ENCODE measurements around the gene PACRG. TPM values are rescaled to one million over a fixed set of nuclear protein-coding genes. Genes with fewer than 3 reads are reported as not detected.

PACRG gene
- total RNA-seq, 2 experiments from 2014 or later: 0.66 to 0.81 TPM

DNA sequence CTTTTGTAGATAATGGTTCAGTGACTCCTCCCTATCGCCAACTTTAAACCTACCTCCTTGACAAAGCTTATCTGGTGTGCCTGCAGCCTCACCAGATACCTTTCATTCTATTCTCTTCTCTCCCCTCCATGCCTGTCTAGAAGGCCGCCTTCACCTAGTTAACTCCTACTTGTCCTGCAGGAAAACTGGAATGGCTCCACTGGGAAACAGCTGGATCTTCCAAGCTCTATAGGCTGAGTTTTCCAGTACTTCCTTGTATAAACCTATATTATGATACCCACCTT lies 6.4 kb upstream of the PACRG start:
- DNase-seq: no peak
- ChIA-PET POLR2A (no interaction called here), CTCF (no interaction called here)
- TF ChIP-seq, protein P1, sequence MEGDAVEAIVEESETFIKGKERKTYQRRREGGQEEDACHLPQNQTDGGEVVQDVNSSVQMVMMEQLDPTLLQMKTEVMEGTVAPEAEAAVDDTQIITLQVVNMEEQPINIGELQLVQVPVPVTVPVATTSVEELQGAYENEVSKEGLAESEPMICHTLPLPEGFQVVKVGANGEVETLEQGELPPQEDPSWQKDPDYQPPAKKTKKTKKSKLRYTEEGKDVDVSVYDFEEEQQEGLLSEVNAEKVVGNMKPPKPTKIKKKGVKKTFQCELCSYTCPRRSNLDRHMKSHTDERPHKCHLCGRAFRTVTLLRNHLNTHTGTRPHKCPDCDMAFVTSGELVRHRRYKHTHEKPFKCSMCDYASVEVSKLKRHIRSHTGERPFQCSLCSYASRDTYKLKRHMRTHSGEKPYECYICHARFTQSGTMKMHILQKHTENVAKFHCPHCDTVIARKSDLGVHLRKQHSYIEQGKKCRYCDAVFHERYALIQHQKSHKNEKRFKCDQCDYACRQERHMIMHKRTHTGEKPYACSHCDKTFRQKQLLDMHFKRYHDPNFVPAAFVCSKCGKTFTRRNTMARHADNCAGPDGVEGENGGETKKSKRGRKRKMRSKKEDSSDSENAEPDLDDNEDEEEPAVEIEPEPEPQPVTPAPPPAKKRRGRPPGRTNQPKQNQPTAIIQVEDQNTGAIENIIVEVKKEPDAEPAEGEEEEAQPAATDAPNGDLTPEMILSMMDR (IDR thresholded peaks at IDR 0.05): no peak
- H3K27me3 ChIP-seq (ENCODE audit: control insufficient read depth in 1 of 2, insufficient read depth in 2 of 2, low read length in 2 of 2): no peaks in the 10 kb centered on the region
- H3K4me1 ChIP-seq (ENCODE audit: insufficient read depth, low read length): no peaks in the 10 kb centered on the region
- H3K36me3 ChIP-seq (ENCODE audit: insufficient read depth, low read length): no peaks in the 10 kb centered on the region
- no peaks in the 10 kb centered on the region for H3K27me3 Mint-ChIP-seq
- peaks cover under 1% of the 10 kb centered on the region for H3K4me1 Mint-ChIP-seq (ENCODE audit: low read depth)
- no peak overlapping the region for H3K27ac Mint-ChIP-seq
- intact Hi-C loops (cut with DNase I, micrococcal nuclease): loop anchor here in 1 of 2 experiments (10.0 kb wide), 1 partner anchor 693 kb away; the partner anchor contains the start of gene QKI
- no peaks in the 10 kb centered on the region for H3K36me3 Mint-ChIP-seq (ENCODE audit: low read depth)
- H3K4me3 Mint-ChIP-seq: no peak overlapping the region
- ATAC-seq (ENCODE audit: poor library complexity): no peak
- no peak overlapping the region for H3K27ac ChIP-seq (ENCODE audit: low read depth in 1 of 2, low read length in 2 of 2)
- no peak overlapping the region for H3K4me3 ChIP-seq (ENCODE audit: low read length)
- peaks cover 3% of the 10 kb centered on the region for H3K9me3 Mint-ChIP-seq
- peaks cover 0 to 12% of the 10 kb centered on the region in 2 experiments for H3K9me3 ChIP-seq (ENCODE audit: control insufficient read depth in 1 of 2, insufficient read depth in 1 of 2, low read length in 2 of 2)

DNA sequence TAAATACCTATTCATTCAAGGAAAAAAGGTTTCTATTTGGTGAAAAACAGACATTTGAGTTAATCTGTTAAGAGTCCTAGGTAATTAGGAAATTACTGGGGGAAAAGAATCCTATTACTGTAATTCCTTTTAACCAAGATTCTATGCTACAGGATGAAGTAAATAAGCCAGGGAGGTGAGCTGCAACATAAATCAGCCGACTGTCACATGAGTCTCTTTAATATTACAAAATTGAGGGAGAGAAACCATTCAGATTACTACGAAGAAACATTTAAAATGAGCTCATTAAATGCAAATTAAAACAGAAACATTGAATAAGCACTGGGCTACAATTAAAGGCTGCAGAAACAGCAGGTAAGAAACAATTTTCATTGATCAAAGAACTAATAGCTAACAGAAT lies 5.5 kb upstream of the PACRG start:
- H3K36me3 Mint-ChIP-seq (ENCODE audit: low read depth): no peaks in the 10 kb centered on the region
- Histone ChIP-seq H3K36me3 (ENCODE audit: insufficient read depth, low read length) (no peaks in the 10 kb centered on the region), H3K27ac (ENCODE audit: low read depth in 1 of 2, low read length in 2 of 2) (no peak overlapping the region), H3K4me1 (ENCODE audit: insufficient read depth, low read length) (peaks cover 6% of the 10 kb centered on the region), H3K9me3 (ENCODE audit: control insufficient read depth in 1 of 2, insufficient read depth in 1 of 2, low read length in 2 of 2) (peaks cover 0 to 5% of the 10 kb centered on the region in 2 experiments), H3K27me3 (ENCODE audit: control insufficient read depth in 1 of 2, insufficient read depth in 2 of 2, low read length in 2 of 2) (no peaks in the 10 kb centered on the region), H3K4me3 (ENCODE audit: low read length) (no peak overlapping the region)
- ATAC-seq (ENCODE audit: poor library complexity) (no peak), DNase-seq (no peak)
- H3K27me3 Mint-ChIP-seq: no peaks in the 10 kb centered on the region
- TF ChIP-seq, protein P1 (IDR thresholded peaks at IDR 0.05): no peak
- intact Hi-C loops (cut with DNase I, micrococcal nuclease): loop anchor here in 1 of 2 experiments (10.0 kb wide), 1 partner anchor 693 kb away; the partner anchor contains the start of gene QKI
- no peak overlapping the region for H3K4me3 Mint-ChIP-seq
- no peak overlapping the region for H3K27ac Mint-ChIP-seq
- CTCF ChIA-PET: no interaction called here
- peaks cover 3% of the 10 kb centered on the region for H3K9me3 Mint-ChIP-seq
- peaks cover 9% of the 10 kb centered on the region for H3K4me1 Mint-ChIP-seq (ENCODE audit: low read depth)
- POLR2A ChIA-PET: no interaction called here

DNA sequence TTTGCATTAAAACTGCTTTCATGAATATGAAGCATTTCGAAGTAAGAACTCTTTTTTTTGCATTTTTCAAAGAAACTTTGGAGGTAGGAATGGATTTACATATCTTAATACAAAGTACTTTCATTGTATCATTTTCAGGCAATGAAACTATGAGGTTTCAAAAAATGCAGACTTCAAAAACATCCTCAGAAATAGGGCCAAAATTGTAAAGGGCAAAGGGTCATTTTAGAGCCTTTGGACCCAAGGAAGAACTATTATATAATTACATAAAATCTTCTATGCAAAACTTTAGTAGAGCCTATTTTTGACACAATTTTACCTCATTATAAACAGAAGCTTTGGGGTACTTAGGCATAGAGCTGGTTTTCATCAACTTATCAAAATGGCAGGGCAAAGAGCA lies 5.1 kb upstream of the PACRG start:
- intact Hi-C loops (cut with DNase I, micrococcal nuclease): loop anchor here in 1 of 2 experiments (10.0 kb wide), 1 partner anchor 692 kb away; the partner anchor contains the start of gene QKI
- no peak overlapping the region for H3K4me3 Mint-ChIP-seq
- POLR2A ChIA-PET: no interaction called here

More for the DNA sequence above, 5.1 kb upstream of the PACRG start:
- Mint-ChIP-seq H3K36me3 (ENCODE audit: low read depth) (no peaks in the 10 kb centered on the region), H3K27me3 (no peaks in the 10 kb centered on the region), H3K4me1 (ENCODE audit: low read depth) (peaks cover 9% of the 10 kb centered on the region), H3K9me3 (peaks cover 3% of the 10 kb centered on the region), H3K27ac (no peak overlapping the region)
- DNase-seq (no peak), ATAC-seq (ENCODE audit: poor library complexity) (no peak)
- Histone ChIP-seq H3K9me3 (ENCODE audit: control insufficient read depth in 1 of 2, insufficient read depth in 1 of 2, low read length in 2 of 2) (peaks cover 0 to 5% of the 10 kb centered on the region in 2 experiments), H3K4me3 (ENCODE audit: low read length) (no peak overlapping the region), H3K36me3 (ENCODE audit: insufficient read depth, low read length) (no peaks in the 10 kb centered on the region), H3K4me1 (ENCODE audit: insufficient read depth, low read length) (peaks cover 6% of the 10 kb centered on the region), H3K27me3 (ENCODE audit: control insufficient read depth in 1 of 2, insufficient read depth in 2 of 2, low read length in 2 of 2) (no peaks in the 10 kb centered on the region), H3K27ac (ENCODE audit: low read depth in 1 of 2, low read length in 2 of 2) (no peak overlapping the region)
- CTCF ChIA-PET: no interaction called here
- TF ChIP-seq, protein P1 (IDR thresholded peaks at IDR 0.05): no peak
